Endodermal cell (in vitro differentiated cells): Measurements from ENCODE around the gene MADD. TPM values are rescaled to one million over a fixed set of nuclear protein-coding genes. Genes with fewer than 3 reads are reported as not detected.

Source experiments
- DNase-seq: peaks from one replicate; pipeline ENCODE4 v3.0.0-alpha.2; 2017
- H3K27ac ChIP-seq: 2 replicates; pipeline ENCODE4 v1.5.1; 2013; ENCODE audit warnings: mild to moderate bottlenecking, low read depth, low read length, moderate library complexity
- H3K27me3 ChIP-seq: 2 replicates; pipeline ENCODE4 v1.6.1; 2013; ENCODE audit warnings: mild to moderate bottlenecking, low read length, moderate library complexity; ENCODE audit not compliant: insufficient read depth, control insufficient read depth, poor library complexity, severe bottlenecking
- H3K36me3 ChIP-seq: 2 replicates; pipeline ENCODE4 v1.7.0; 2013; ENCODE audit warnings: mild to moderate bottlenecking, low read length, moderate library complexity; ENCODE audit not compliant: control insufficient read depth, insufficient read depth
- H3K4me1 ChIP-seq: one replicate; pipeline ENCODE4 v1.7.0; 2013; ENCODE audit warnings: low read length; ENCODE audit not compliant: control insufficient read depth, insufficient read depth
- H3K4me3 ChIP-seq: 2 replicates; pipeline ENCODE4 v1.5.1; 2013; ENCODE audit warnings: mild to moderate bottlenecking, low read length, moderate library complexity
- H3K9ac ChIP-seq: 2 replicates; pipeline ENCODE4 v1.6.1; 2013; ENCODE audit warnings: mild to moderate bottlenecking, low read length, moderate library complexity; ENCODE audit not compliant: poor library complexity, severe bottlenecking; ENCODE audit errors: extremely low read depth
- H3K9me3 ChIP-seq: 2 replicates; pipeline ENCODE4 v1.6.1; 2013; ENCODE audit warnings: mild to moderate bottlenecking, low read length, moderate library complexity; ENCODE audit not compliant: control insufficient read depth
- H3K27ac Mint-ChIP-seq: 2 replicates; pipeline ENCODE4 v1.8.0; 2020; ENCODE audit warnings: mixed read lengths
- H3K27me3 Mint-ChIP-seq: 2 replicates; pipeline ENCODE4 v1.8.0; 2021; ENCODE audit warnings: mild to moderate bottlenecking, mixed read lengths; ENCODE audit not compliant: insufficient read depth
- H3K36me3 Mint-ChIP-seq: 2 replicates; pipeline ENCODE4 v1.8.0; 2020; ENCODE audit warnings: low read depth, mixed read lengths
- H3K4me1 Mint-ChIP-seq: 2 replicates; pipeline ENCODE4 v1.8.0; 2020; ENCODE audit warnings: mixed read lengths
- H3K4me3 Mint-ChIP-seq: 2 replicates; pipeline ENCODE4 v1.8.0; 2020; ENCODE audit warnings: mild to moderate bottlenecking, moderate library complexity, mixed read lengths
- H3K9me3 Mint-ChIP-seq: 2 replicates; pipeline ENCODE4 v1.8.0; 2020; ENCODE audit warnings: mild to moderate bottlenecking, mixed read lengths
- WGBS, 2 experiments: methylation state at CpG; one replicate each; pipeline versions ENCODE4 v1.1.5 to v1.1.7; 2013; ENCODE audit warnings: missing lambda C conversion rate in 2 of 2, mixed read lengths in 1 of 2; ENCODE audit not compliant: insufficient coverage in 1 of 2, insufficient read length in 1 of 2; 5-methylcytosine and 5-hydroxymethylcytosine counted together
- total RNA-seq, 2 donors: library from RNA; stranded (reverse); fragmentation: NEBNext Ultra II Directional in 1 of 2; extraction: Animal tissue kit (Norgen Biotek cat#: 25700) in 1 of 2; gene quantifications; 2 replicates in 1 of 2; 3 replicates in 1 of 2; pipeline ENCODE4 v1.2.1, GENCODE V29; 2021
- TF ChIP-seq, protein P1 (sequence below): fragments of 200-600 bp; sonication (generic); conservative IDR thresholded peaks from 2 replicates; pipeline ENCODE4 v1.5.0; 2021; ENCODE audit warnings: antibody characterized with exemption, mild to moderate bottlenecking

MADD gene
- total RNA-seq, 2 donors from 2014 or later = 30.2 to 36.0 TPM

DNA sequence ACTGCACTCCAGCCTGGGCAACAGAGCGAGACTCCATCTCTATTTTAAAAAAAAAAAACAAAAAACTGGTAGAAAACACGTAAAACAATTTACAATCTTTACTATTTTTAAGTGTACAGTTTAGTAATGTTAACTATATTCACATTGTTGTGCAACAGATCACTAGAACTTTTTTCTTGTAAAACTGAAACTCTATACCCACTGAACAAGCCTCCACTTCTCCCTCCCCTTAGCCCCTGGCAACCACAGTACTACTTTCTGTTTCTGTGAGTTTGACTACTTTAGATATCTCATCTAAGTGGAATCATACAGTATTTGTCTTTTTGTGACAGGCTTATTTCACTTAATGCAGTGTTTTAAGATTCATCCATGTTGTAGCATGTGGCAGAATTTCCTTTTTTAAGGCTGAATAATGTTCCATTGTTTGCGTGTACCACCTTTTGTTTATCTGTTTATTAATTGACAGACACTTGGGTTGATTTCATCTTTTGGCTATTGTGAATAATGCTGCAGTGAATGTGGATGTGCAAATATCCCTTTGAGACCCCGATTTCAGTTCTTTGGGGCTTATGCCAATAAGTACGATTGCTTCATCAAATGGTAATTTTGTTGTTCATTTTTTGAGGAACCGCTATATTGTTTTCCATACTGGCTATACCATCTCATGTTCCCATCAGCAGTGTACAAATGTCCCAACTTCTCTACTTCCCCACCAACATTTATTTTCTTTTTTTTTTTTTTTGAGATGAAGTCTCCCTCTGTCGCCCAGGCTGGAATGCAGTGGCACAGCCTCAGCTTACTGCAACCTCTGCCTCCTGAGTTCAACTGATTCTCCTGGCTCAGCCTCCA, 44.2 kb upstream of the MADD start:
- no peaks in the 10 kb centered on the region for H3K9me3 ChIP-seq
- WGBS, 2 experiments = 88 to 97% methylated on average over 4 to 6 of the region's 7 CpGs
- Mint-ChIP-seq H3K4me1 (no peaks in the 10 kb centered on the region), H3K9me3 (no peaks in the 10 kb centered on the region), H3K27me3 (no peaks in the 10 kb centered on the region), H3K4me3 (no peak overlapping the region), H3K36me3 (peaks cover 24% of the 10 kb centered on the region), H3K27ac (no peak overlapping the region)
- DNase-seq = no peak
- no peak overlapping the region for H3K4me3 ChIP-seq
- no peaks in the 10 kb centered on the region for H3K27me3 ChIP-seq
- no peak overlapping the region for H3K9ac ChIP-seq
- H3K4me1 ChIP-seq = no peaks in the 10 kb centered on the region
- H3K27ac ChIP-seq = no peak overlapping the region
- TF ChIP-seq, protein P1, sequence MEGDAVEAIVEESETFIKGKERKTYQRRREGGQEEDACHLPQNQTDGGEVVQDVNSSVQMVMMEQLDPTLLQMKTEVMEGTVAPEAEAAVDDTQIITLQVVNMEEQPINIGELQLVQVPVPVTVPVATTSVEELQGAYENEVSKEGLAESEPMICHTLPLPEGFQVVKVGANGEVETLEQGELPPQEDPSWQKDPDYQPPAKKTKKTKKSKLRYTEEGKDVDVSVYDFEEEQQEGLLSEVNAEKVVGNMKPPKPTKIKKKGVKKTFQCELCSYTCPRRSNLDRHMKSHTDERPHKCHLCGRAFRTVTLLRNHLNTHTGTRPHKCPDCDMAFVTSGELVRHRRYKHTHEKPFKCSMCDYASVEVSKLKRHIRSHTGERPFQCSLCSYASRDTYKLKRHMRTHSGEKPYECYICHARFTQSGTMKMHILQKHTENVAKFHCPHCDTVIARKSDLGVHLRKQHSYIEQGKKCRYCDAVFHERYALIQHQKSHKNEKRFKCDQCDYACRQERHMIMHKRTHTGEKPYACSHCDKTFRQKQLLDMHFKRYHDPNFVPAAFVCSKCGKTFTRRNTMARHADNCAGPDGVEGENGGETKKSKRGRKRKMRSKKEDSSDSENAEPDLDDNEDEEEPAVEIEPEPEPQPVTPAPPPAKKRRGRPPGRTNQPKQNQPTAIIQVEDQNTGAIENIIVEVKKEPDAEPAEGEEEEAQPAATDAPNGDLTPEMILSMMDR = no peak
- H3K36me3 ChIP-seq = peaks cover 19% of the 10 kb centered on the region

GRCh38 chr11:47229161-47229560, 40.8 kb upstream of the MADD start:
- Mint-ChIP-seq H3K27ac (peak overlapping the region; percentile 2), H3K4me3 (no peak overlapping the region), H3K4me1 (no peaks in the 10 kb centered on the region), H3K9me3 (no peaks in the 10 kb centered on the region), H3K36me3 (peaks cover 18% of the 10 kb centered on the region), H3K27me3 (no peaks in the 10 kb centered on the region)
- TF ChIP-seq, protein P1 = no peak
- Histone ChIP-seq H3K9me3 (no peaks in the 10 kb centered on the region), H3K9ac (no peak overlapping the region), H3K27ac (no peak overlapping the region), H3K4me3 (no peak overlapping the region), H3K4me1 (no peaks in the 10 kb centered on the region), H3K27me3 (no peaks in the 10 kb centered on the region), H3K36me3 (peaks cover 12% of the 10 kb centered on the region)
- 95 to 98% methylated on average over 8 of the region's 8 CpGs for WGBS, 2 experiments
- no peak for DNase-seq

DNA sequence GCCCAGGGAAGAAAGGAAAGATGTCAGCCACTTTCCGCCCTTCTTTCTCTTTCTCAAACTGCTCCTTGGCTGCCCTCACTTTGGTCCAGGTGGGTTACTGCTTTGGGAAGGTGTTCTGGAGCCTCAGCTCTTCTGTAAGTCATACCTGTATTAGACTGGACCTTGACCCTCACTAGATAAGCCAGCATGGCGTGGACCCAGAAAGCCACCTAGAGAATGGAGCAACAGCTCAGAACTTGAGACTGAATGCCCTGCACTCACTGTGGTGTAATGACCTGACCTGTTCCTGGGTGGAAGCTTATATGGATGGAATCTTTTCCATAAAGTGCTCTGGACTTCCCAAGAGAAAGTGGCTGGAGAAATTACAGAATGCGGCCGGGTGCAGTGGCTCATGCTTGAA, 36.9 kb upstream of the MADD start:
- DNase-seq = no peak
- H3K4me3 Mint-ChIP-seq = no peak overlapping the region
- Histone ChIP-seq H3K9ac (no peak overlapping the region), H3K4me1 (no peaks in the 10 kb centered on the region), H3K27me3 (no peaks in the 10 kb centered on the region), H3K27ac (no peak overlapping the region), H3K36me3 (peaks cover 12% of the 10 kb centered on the region), H3K4me3 (no peak overlapping the region), H3K9me3 (no peaks in the 10 kb centered on the region)
- H3K4me1 Mint-ChIP-seq = no peaks in the 10 kb centered on the region
- H3K9me3 Mint-ChIP-seq = no peaks in the 10 kb centered on the region
- WGBS, 2 experiments = 97 to 100% methylated on average over 1 to 4 of the region's 4 CpGs
- TF ChIP-seq, protein P1 = no peak
- H3K27ac Mint-ChIP-seq = no peak overlapping the region
- peaks cover 14% of the 10 kb centered on the region for H3K36me3 Mint-ChIP-seq
- H3K27me3 Mint-ChIP-seq = no peaks in the 10 kb centered on the region
